Upper lobe of left lung (tissue), 4 donors: ENCODE measurements around the gene CCN6.

Experiments
- CTCF ChIP-seq, 6 experiments: fragments of 450-650 bp in 4 of 6; fragments of 200-600 bp in 2 of 6; sonication (generic) in 2 of 6; IDR thresholded peaks; one replicate each; pipeline ENCODE4 v1.5.1; 2016 to 2019; ENCODE audit warnings: antibody characterized with exemption in 6 of 6
- EP300 ChIP-seq, 4 donors: sonication (generic); formaldehyde crosslinking; IDR thresholded peaks; one replicate each; pipeline ENCODE4 v1.5.1; 2017; ENCODE audit warnings: antibody characterized with exemption in 4 of 4, control low read depth in 2 of 4

GRCh38 chr6:112061605-112062004 lies 7.7 kb downstream of the CCN6 start:
- TF ChIP-seq CTCF (IDR thresholded peaks at IDR 0.05) (no peak), EP300 (IDR thresholded peaks at IDR 0.05) (no peak)
